HG02763 (cell line): ENCODE results near the gene TARS1.
"Not testable (repeated sequence)": the region's sequence is repeated elsewhere in the genome, so short reads cannot be mapped to it uniquely, and the experiment has no call there.

Experiments
- ATAC-seq: cut with Tn5 transposase; IDR thresholded peaks from one replicate; pipeline ENCODE4 v1.9.1; 2021; ENCODE audit warnings: mild to moderate bottlenecking, moderate library complexity; ENCODE audit not compliant: unreplicated experiment

TARS1 gene

GRCh38 chr5:33482335-33482734 is 41.6 kb downstream of the TARS1 start:
- no peak for ATAC-seq

- ATAC-seq = no peak
These were observed 46.5 kb downstream of the TARS1 start for GRCh38 chr5:33487236-33487635.

- no peak for ATAC-seq
These were observed 48.0 kb downstream of the TARS1 start for GRCh38 chr5:33488558-33489355.

- no peak for ATAC-seq
These were observed 48.8 kb downstream of the TARS1 start for GRCh38 chr5:33489481-33490067.

- no peak for ATAC-seq
These were observed 49.4 kb downstream of the TARS1 start for GRCh38 chr5:33490071-33490665.

GRCh38 chr5:33491941-33492340 is 51.2 kb downstream of the TARS1 start:
- no peak for ATAC-seq

- ATAC-seq = no peak
These were observed 53.7 kb downstream of the TARS1 start for GRCh38 chr5:33494466-33494865.

GRCh38 chr5:33501260-33501659 is 60.5 kb downstream of the TARS1 start:
- no peak for ATAC-seq

- no peak for ATAC-seq
These were observed 61.1 kb downstream of the TARS1 start for GRCh38 chr5:33501899-33502298.

GRCh38 chr5:33504570-33504969 is 63.8 kb downstream of the TARS1 start:
- no peak for ATAC-seq

- no peak for ATAC-seq
These were observed 66.7 kb downstream of the TARS1 start for GRCh38 chr5:33507426-33507825.

GRCh38 chr5:33509036-33509435 is 68.3 kb downstream of the TARS1 start:
- ATAC-seq = no peak

- no peak for ATAC-seq
These were observed 72.9 kb downstream of the TARS1 start for GRCh38 chr5:33513462-33514185.

- ATAC-seq = not testable (repeated sequence)
These were observed 74.6 kb downstream of the TARS1 start for GRCh38 chr5:33515366-33515765.

GRCh38 chr5:33516421-33516820 is 75.7 kb downstream of the TARS1 start:
- ATAC-seq = no peak
